CD4-positive, alpha-beta T cell treated with Interleukin-4 for 4 hours (primary cell): Measurements from ENCODE around the gene PDE8B.

Experiments used
- DNase-seq: peaks from one replicate; pipeline ENCODE4 v3.0.0-alpha.2; 2020

Gene PDE8B

GRCh38 chr5:77210091-77210963 lies at the start of gene PDE8B:
Gene PDE8B, plus strand, starts transcription at chr5:77210680. Its CDS starts 246 bp downstream, at chr5:77210926.
- no peak for DNase-seq

GRCh38 chr5:77163453-77163852 lies 47.0 kb upstream of the PDE8B start:
- no peak for DNase-seq

GRCh38 chr5:77167063-77167462 lies 43.4 kb upstream of the PDE8B start:
- DNase-seq = no peak

- no peak for DNase-seq
Measured at GRCh38 chr5:77167695-77168121, 42.8 kb upstream of the PDE8B start.

GRCh38 chr5:77168161-77168878 lies 42.2 kb upstream of the PDE8B start:
- no peak for DNase-seq

- DNase-seq = no peak
Measured at GRCh38 chr5:77168879-77169244, 41.6 kb upstream of the PDE8B start.

GRCh38 chr5:77170196-77170890 lies 40.1 kb upstream of the PDE8B start:
- DNase-seq = no peak

- DNase-seq = no peak
Measured at GRCh38 chr5:77171141-77171910, 39.2 kb upstream of the PDE8B start.

GRCh38 chr5:77172713-77173328 lies 37.7 kb upstream of the PDE8B start:
- no peak for DNase-seq

- DNase-seq = no peak
Measured at GRCh38 chr5:77174526-77174925, 36.0 kb upstream of the PDE8B start.

GRCh38 chr5:77175231-77175630 lies 35.2 kb upstream of the PDE8B start:
- no peak for DNase-seq

GRCh38 chr5:77176429-77176828 lies 34.1 kb upstream of the PDE8B start:
- no peak for DNase-seq

- no peak for DNase-seq
Measured at GRCh38 chr5:77177576-77177975, 32.9 kb upstream of the PDE8B start.

- no peak for DNase-seq
Measured at GRCh38 chr5:77180167-77181081, 30.1 kb upstream of the PDE8B start.

GRCh38 chr5:77181173-77181572 lies 29.3 kb upstream of the PDE8B start:
- no peak for DNase-seq

- no peak for DNase-seq
Measured at GRCh38 chr5:77181596-77182304, 28.7 kb upstream of the PDE8B start.

- DNase-seq = no peak
Measured at GRCh38 chr5:77182367-77182766, 28.1 kb upstream of the PDE8B start.

GRCh38 chr5:77186652-77187370 lies 23.7 kb upstream of the PDE8B start:
- no peak for DNase-seq

- DNase-seq = no peak
Measured at GRCh38 chr5:77189421-77189820, 21.1 kb upstream of the PDE8B start.
